Keratinocyte (primary cell): Measurements from ENCODE around the gene CORO7.

Experiments used
- CTCF ChIP-seq, 3 experiments: IDR thresholded peaks in 1 of 3; conservative IDR thresholded peaks in 1 of 3; optimal IDR thresholded peaks in 1 of 3; 2 replicates in 2 of 3; 3 replicates in 1 of 3; pipeline versions ENCODE3 to v1.5.1; 2011; ENCODE audit warnings: low read length in 3 of 3, mild to moderate bottlenecking in 3 of 3, moderate library complexity in 2 of 3, control low read depth in 1 of 3, inconsistent platforms in 1 of 3; ENCODE audit not compliant: insufficient read depth in 2 of 3; ENCODE audit errors: extremely low read depth in 1 of 3
- EZH2 ChIP-seq: IDR thresholded peaks from one replicate; pipeline ENCODE4 v1.6.1; 2012; ENCODE audit warnings: inconsistent platforms, mild to moderate bottlenecking, low read length, moderate library complexity

- TF ChIP-seq CTCF (optimal IDR thresholded peaks at IDR 0.05 in 1 of 3, IDR thresholded peaks at IDR 0.05 in 1 of 3, conservative IDR thresholded peaks at IDR 0.05 in 1 of 3; ENCODE audit: extremely low read depth in 1 of 3, insufficient read depth in 2 of 3, low read length in 3 of 3) (no peak), EZH2 (no peak)
Measured at GRCh38 chr16:4340443-4340842, 76.0 kb downstream of the CORO7 start.
